ENCODE results near the gene GDF3.
"Not testable (repeated sequence)": the region's sequence is repeated elsewhere in the genome, so short reads cannot be mapped to it uniquely, and the experiment has no call there.

Gene GDF3

DNA sequence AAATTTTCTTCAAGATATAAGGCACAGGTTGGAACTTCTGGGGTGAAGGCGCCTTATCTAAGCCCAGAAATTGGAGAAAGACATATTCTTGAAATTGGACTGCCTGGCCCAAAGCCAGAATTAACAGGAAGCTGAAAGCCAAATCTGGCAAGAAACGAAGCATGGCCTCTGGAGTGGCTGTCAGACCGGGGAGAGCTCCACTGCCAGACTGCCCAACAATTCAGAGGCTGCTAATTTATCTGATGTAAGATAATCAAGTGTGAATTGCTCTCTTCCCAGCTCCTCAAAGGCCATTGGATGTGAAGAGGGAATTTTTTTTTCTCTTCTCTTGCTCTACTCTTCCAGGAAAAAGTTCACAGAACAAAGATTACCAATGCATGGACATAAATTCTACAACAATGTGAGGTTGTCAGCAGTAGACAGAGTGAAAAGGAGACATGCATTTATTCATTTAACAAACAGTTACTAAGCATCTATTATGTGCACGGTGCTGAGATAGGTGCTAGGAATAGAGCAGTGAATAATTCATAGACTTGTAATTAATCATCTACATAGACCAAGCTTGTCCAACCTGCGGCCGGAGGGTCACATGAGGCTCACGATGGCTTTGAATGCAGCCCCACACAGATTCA lies at the start of gene GDF3:
Gene GDF3, minus strand, starts transcription at position 210 of the 632 bp plus-strand sequence. Its CDS starts 47 bp downstream, at position 163.
- H3K27ac ChIP-seq = no peak within 1 kb of the TSS

DNA sequence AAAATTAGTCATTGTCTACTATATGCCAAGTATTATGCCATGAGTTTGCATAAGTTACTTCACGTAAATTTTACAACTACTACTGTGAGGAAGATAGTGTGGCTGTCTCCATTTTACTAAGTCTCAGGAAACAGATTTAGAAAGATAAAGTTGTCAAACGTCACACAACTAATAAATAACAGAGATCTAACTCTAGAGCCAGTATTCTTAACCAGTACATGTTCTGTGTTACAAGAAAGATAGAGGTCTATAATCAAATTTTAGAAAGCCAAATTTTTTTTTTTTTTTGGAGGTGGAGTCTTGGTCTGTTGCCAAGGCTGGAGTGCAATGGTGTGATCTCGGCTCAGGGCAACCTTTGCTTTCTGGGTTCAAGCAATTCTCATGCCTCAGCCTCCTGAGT lies 37.4 kb upstream of the GDF3 start:
- H3K27ac ChIP-seq = no peak overlapping the region
- TF ChIP-seq, protein P1, sequence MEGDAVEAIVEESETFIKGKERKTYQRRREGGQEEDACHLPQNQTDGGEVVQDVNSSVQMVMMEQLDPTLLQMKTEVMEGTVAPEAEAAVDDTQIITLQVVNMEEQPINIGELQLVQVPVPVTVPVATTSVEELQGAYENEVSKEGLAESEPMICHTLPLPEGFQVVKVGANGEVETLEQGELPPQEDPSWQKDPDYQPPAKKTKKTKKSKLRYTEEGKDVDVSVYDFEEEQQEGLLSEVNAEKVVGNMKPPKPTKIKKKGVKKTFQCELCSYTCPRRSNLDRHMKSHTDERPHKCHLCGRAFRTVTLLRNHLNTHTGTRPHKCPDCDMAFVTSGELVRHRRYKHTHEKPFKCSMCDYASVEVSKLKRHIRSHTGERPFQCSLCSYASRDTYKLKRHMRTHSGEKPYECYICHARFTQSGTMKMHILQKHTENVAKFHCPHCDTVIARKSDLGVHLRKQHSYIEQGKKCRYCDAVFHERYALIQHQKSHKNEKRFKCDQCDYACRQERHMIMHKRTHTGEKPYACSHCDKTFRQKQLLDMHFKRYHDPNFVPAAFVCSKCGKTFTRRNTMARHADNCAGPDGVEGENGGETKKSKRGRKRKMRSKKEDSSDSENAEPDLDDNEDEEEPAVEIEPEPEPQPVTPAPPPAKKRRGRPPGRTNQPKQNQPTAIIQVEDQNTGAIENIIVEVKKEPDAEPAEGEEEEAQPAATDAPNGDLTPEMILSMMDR (IDR thresholded peaks at IDR 0.05) = no peak
- no peak for TF ChIP-seq ZFX (IDR thresholded peaks at IDR 0.05; ENCODE audit: borderline replicate concordance)

More for the DNA sequence above, at the start of gene GDF3:
- no peak for TF ChIP-seq ZFX (IDR thresholded peaks at IDR 0.05; ENCODE audit: borderline replicate concordance)
- TF ChIP-seq, protein P1 (IDR thresholded peaks at IDR 0.05) = no peak

DNA sequence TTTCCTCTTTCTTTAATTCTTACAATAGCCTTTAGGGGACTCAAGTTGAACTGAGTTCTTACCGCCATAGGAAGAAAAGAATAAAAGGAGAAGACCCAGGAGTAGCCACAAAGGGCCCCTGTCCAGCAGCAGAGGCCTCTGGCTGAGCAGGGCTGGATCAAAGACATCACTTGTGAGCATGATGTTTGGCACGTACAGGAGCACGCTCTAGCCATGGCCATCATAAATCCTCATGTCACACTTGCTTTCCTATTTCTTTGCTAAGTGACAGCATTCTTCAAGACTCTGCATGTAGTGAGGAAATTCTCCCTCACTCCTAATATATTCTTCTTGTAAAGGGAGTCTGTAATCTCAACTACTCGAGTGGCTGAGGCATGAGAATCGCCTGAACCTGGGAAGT lies 35.9 kb upstream of the GDF3 start:
- H3K27ac ChIP-seq = no peak overlapping the region
- no peak for TF ChIP-seq ZFX (IDR thresholded peaks at IDR 0.05; ENCODE audit: borderline replicate concordance)
- TF ChIP-seq, protein P1 (IDR thresholded peaks at IDR 0.05) = no peak

DNA sequence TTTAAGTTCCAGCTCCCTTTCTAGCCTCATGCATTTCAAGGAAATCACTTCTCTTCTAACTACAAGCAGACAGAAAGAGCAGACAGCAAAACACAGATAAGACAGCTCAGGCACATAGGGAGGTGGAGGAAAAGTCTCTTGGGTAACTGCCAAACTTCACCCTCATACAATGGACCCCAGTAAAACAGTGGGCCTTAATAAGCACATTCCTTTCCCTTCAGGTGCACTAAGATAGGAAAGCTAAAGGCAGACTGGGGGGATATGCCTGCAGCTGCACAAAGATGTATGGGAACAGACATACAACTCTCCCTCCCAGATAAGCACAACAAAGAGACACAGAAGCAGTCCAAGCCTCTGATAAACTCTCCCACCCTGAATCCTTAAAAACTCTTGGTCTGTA lies 35.4 kb upstream of the GDF3 start:
- not testable (repeated sequence) for H3K27ac ChIP-seq

DNA sequence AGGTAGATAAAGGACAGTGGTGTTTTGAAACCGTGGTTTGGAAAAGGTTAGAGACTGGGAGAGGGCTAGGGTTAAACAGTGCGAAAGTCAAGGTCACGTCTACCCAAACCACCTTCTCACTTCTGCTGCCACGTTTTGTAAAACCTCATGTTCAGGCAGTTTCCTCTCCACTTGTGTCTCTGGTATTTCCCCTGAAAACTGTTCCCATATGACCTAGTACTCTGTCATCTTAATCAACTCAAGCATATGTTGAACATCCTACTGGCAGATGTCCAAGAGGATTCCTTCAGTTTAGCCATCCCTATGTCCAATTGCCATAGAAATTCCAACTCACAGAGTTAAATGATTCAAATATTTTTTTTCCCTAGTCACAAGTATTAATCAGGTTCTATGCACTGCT lies 34.2 kb upstream of the GDF3 start:
- no peak for TF ChIP-seq ZFX (IDR thresholded peaks at IDR 0.05; ENCODE audit: borderline replicate concordance)
- TF ChIP-seq, protein P1 (IDR thresholded peaks at IDR 0.05) = no peak
- H3K27ac ChIP-seq = no peak overlapping the region

DNA sequence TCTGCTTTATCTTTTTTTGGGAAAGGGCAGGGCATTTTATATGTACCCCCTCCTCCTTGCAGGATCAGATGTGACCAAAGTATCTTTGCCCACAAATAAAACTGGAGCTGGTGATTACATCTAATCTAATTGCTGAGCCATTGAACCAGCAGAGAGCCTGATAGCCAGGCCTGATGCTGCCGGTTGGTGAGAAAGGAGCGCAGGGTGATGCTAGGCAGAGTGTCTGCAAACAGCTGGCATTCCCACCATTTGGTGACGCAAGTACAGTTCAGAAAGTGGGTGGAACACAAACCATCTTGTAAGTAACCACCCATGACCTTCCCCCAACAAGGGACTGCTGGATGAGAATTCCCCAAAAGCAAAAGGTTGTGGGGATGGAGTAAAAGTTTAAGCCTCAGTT lies 28.4 kb upstream of the GDF3 start:
- TF ChIP-seq, protein P1 (IDR thresholded peaks at IDR 0.05) = no peak
- TF ChIP-seq ZFX (IDR thresholded peaks at IDR 0.05; ENCODE audit: borderline replicate concordance) = no peak

DNA sequence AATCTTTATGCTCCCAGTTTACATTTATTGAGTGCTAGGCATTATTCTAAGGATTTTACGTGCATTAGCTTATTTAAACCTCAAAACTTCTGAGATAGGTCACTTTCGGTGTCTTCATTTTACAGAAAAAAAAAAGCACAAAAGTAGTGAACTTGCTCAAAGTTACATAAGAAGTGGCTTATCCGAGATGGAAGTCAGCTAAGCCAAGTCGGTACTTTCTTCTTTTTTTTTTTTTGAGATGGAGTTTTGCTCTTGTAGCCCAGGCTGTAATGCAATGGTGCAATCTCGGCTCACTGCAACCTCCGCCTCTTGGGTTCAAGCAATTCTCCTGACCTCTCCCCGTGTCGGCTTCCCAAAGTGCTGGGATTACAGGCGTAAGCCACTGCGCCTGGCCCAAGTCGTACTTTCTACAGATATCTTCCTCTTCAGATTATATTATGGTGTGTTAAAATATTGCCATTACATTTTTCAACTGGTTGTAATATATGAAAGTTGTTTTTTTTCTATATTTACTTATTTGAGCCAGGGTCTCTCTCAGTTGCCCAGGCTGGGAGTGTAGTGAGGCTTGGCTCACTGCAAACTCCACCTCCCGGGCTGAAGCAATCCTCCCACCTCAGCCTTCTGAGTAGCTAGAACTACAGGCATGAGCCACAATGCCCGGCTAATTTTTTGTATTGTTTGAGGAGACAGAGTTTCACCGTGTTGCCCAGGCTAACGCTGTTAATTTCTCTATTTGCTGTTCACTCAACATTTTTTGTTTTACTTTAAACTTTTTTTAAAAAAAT lies 24.6 kb upstream of the GDF3 start:
- no peak overlapping the region for H3K27ac ChIP-seq
- no peak for TF ChIP-seq ZFX (IDR thresholded peaks at IDR 0.05; ENCODE audit: borderline replicate concordance)
- TF ChIP-seq, protein P1 (IDR thresholded peaks at IDR 0.05) = no peak

More for the DNA sequence above, 28.4 kb upstream of the GDF3 start:
- no peak overlapping the region for H3K27ac ChIP-seq

Measured in 22Rv1 (cell line).